HL-60/S4 treated with phorbol 12-myristate 13-acetate at 8.2 ng/mL for 4 days and 3 days (cell line): ENCODE measurements around the gene NIN.
"Not testable (repeated sequence)": the region's sequence is repeated elsewhere in the genome, so short reads cannot be mapped to it uniquely, and the experiment has no call there.

Experiments used
- in situ Hi-C: fragments of 300-500 bp; cut with MboI; formaldehyde crosslinking; loops from 2 replicates; pipeline ENCODE4 v1.15.0; 2022; ENCODE audit warnings: low sequenced_read_pairs

The NIN gene

GRCh38 chr14:50821510-50822464, 9.2 kb downstream of the NIN start:
- in situ Hi-C loops, result no loop called here

- in situ Hi-C loops, result no loop called here
These were observed 10.0 kb downstream of the NIN start for GRCh38 chr14:50820786-50821509.

- in situ Hi-C loops, result not testable (repeated sequence)
These were observed 11.7 kb downstream of the NIN start for GRCh38 chr14:50819303-50819702.

GRCh38 chr14:50816395-50817047, 14.4 kb downstream of the NIN start:
- in situ Hi-C loops, result no loop called here

- in situ Hi-C loops, result not testable (repeated sequence)
These were observed 15.4 kb downstream of the NIN start for GRCh38 chr14:50815526-50815925.

GRCh38 chr14:50815058-50815457, 15.9 kb downstream of the NIN start:
- in situ Hi-C loops, result not testable (repeated sequence)

GRCh38 chr14:50814161-50814560, 16.8 kb downstream of the NIN start:
- in situ Hi-C loops, result no loop called here

- in situ Hi-C loops, result no loop called here
These were observed 17.5 kb downstream of the NIN start for GRCh38 chr14:50813544-50813863.

GRCh38 chr14:50812856-50813543, 18.0 kb downstream of the NIN start:
- in situ Hi-C loops, result no loop called here

GRCh38 chr14:50812180-50812579, 18.8 kb downstream of the NIN start:
- in situ Hi-C loops, result no loop called here

GRCh38 chr14:50808053-50808452, 22.9 kb downstream of the NIN start:
- in situ Hi-C loops, result no loop called here

GRCh38 chr14:50806241-50806933, 24.6 kb downstream of the NIN start:
- in situ Hi-C loops, result no loop called here

GRCh38 chr14:50805396-50805795, 25.6 kb downstream of the NIN start:
- in situ Hi-C loops, result no loop called here

- in situ Hi-C loops, result no loop called here
These were observed 26.7 kb downstream of the NIN start for GRCh38 chr14:50804181-50804721.

- in situ Hi-C loops, result no loop called here
These were observed 29.3 kb downstream of the NIN start for GRCh38 chr14:50801706-50802105.

GRCh38 chr14:50800032-50800431, 30.9 kb downstream of the NIN start:
- in situ Hi-C loops, result no loop called here

- in situ Hi-C loops, result no loop called here
These were observed 32.9 kb downstream of the NIN start for GRCh38 chr14:50798048-50798421.

- in situ Hi-C loops, result no loop called here
These were observed 33.5 kb downstream of the NIN start for GRCh38 chr14:50797250-50798047.

GRCh38 chr14:50796390-50796789, 34.6 kb downstream of the NIN start:
- in situ Hi-C loops, result no loop called here
